ENCODE measurements around the gene NR4A1.

The NR4A1 gene

DNA sequence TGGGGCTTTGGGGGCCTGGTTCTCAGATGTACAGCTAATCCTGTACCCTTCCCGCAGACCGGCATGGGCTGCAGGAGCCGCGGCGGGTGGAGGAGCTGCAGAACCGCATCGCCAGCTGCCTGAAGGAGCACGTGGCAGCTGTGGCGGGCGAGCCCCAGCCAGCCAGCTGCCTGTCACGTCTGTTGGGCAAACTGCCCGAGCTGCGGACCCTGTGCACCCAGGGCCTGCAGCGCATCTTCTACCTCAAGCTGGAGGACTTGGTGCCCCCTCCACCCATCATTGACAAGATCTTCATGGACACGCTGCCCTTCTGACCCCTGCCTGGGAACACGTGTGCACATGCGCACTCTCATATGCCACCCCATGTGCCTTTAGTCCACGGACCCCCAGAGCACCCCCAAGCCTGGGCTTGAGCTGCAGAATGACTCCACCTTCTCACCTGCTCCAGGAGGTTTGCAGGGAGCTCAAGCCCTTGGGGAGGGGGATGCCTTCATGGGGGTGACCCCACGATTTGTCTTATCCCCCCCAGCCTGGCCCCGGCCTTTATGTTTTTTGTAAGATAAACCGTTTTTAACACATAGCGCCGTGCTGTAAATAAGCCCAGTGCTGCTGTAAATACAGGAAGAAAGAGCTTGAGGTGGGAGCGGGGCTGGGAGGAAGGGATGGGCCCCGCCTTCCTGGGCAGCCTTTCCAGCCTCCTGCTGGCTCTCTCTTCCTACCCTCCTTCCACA is 7.6 kb downstream of the NR4A1 start:
- DNase-seq (ENCODE audit: low read depth), result no peak

DNA sequence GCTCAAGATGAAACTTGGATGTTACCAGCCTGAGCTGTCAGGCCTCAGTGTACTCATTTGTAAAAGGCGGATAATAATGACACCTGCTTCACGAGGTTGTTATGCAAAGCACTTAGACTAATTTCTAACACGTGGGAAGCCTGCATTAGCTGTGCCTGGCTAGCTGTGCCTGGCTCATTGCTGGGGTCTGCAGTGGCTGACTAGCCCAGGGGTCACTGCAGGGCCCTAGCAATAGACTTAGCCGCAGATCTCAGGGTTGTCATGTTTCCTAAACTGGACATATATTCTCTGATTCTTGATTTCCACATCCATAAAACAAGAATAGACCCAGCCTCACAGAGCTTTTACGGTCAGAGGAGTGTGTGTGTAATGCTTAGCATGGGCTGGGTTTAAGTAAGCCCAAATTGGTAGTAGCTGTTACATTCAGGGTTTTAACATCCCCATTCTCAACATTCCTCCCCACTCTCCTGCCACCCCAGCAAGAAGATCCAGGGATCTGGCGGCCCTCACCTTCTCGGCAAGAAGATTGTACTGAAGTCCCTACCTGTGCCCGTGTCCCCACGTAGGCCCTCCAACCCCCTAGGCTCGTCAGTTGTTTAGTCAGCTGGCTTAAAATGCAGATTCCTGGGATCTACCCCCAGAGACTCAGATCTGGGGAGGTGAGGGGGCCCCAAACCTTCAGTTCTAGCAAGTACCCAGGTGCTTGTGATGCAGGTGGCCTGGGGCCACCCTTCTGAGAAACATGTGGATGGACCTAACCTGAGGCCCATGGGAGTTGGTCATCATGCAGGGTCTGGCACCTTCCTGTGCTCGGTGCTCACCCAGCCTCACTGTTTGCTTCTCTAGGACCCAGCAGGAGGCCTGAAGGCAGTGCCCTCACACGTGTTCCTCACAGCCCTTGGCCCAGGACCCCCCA is 8.6 kb downstream of the NR4A1 start:
- DNase-seq (ENCODE audit: low read depth), result peak; percentile 49

DNA sequence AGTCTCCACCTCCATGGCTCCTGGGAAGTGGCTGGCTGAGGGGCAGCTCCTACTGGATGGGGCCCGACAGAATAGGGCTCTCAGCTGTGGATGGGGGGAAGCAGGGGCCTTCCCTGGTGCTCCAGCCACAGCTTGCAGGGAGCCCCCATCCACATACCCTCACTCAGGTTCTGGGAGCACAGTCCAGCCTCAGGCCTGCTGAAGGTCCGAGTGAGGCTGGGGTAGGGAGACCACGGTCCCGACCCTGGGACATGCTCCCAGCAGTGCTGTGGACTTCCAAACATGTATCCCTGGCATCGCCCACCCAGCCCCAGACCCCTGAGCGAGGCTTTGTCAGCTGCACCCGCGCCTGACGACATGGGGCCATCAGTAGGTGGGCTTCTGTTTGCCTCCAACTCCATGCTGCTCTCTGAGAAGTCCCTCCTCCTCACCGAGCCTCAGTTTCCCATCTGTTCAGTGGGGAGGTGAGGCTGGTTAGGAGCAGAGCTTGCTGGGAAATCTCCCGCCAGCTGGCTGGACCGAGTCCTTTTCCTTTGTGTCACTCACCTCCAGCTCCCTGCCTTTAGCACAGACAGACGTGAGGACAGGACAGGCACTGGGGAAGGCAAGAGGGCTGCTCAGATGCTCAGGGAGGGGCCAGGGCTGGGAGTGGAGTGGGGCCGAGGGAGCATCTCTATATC is 9.4 kb downstream of the NR4A1 start:
- peak; percentile 42 for DNase-seq (ENCODE audit: low read depth)

DNA sequence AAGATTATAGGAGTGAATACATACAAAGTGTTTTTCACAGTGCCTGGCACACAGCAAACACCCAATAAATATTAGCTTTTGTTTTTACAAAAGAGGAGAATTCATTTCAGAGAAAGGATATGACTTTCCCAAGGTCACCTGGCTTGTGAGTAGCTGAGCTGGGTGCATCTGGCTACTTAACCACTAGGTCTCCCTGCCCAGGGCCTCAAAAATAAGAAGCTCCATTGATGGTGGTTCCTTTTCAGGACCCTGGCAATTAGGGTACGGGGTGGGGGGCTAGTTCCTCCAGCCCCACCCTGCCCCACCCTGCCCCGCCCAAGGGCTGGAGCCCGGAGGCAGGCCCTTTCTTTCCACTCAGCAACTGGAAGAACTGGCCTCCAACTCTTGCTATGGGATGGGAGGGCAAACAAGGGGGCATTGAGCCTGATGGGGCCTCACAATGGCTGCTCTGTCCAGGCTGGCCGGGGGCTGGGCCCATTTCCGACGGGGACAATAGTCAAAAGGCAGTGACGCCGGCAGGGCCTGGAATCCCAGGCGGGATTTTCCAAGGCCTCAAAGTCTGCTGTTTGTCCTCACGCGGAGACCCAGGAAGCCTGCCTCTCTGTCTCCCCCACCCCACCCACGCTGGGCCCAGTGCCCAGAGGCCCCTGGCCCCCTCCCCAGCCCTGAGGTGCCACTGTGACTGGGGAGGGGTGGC is 10.4 kb downstream of the NR4A1 start:
- no peak for DNase-seq (ENCODE audit: low read depth)

DNA sequence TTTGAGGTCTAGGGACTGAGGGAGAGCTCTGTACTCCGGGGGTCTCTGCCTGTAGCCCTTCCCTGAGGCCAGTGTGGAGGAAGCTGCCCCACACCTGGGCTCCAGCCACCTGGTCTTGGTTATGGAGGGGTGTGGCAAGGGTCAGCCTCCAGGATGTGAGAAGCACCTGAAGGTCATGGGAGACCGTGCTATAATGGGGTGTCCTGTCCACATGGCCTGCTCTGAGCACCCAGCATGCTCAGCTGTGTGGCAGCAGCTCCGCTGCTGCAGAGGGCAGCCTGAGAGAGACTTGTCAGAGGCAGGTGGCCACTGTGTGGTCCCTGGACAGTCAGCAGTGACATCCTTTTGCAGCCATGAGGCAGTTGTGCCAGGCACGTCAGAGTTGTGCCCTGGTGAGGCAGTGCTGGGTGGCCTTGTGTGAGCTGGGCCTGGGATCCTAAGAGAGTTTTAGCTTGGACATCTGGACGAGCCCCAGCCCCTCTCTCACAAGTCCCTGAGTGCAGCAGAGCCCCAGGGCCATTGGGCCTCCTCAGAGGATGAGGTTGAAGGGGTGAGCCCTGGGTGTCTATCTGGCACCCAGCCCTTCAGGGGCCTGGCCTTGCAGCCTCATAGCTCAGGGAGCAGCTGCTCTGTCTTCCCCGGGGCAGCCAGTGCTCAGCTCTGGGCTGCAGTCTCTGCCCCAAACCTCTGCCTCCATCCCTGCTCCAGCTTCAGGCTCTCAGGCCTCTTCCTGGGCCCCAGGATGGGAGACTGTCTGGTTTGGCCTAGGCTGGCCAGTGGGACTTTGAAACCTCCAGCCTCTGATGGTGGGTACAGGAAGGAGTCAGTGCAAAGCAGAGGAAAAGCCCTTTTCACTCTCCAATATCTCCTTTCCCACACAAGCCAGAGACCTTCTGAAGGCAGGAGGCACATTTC is 11.2 kb downstream of the NR4A1 start:
- no peak for DNase-seq (ENCODE audit: low read depth)

DNA sequence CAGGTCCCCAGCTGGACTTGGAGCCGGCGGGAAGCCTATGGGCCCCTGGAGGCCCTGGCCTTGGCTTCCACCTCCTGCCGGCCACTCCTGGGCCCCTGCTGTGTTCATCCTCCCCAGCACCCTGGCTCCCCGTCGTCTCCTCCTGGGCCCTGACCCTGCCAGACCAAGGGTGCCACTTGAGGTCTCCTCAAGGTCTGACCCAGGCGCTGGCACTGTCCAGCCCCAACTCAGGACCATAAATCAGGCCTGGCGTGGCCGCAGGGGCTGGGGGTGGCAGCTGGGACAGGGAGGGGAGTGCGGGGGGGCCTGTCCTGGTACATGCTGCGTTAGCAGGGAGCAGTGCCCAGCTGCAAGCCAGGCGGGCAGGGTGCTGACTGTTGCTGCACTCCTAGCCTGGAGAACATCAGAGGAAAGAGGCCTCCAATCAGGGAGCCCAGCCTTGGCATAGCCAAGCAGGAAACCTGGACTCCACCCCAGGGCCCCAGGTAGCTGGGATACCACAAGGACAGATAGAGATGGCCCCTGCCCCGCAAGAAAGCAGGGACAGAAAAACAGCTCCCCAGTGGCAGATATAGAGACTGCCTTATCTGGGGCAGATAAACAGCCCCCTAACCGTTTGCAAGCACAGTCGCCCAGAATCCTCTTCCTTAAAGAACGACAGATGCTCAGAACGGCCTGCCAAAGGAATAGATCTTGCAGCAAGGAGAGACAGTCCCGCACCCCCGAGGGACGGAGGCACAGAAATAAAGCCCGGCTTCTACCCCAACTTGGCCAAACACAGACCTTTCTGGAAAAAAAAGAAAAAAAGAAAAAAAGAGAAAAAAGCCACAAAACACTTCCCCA is 12.1 kb downstream of the NR4A1 start:
- DNase-seq (ENCODE audit: low read depth), result no peak

DNA sequence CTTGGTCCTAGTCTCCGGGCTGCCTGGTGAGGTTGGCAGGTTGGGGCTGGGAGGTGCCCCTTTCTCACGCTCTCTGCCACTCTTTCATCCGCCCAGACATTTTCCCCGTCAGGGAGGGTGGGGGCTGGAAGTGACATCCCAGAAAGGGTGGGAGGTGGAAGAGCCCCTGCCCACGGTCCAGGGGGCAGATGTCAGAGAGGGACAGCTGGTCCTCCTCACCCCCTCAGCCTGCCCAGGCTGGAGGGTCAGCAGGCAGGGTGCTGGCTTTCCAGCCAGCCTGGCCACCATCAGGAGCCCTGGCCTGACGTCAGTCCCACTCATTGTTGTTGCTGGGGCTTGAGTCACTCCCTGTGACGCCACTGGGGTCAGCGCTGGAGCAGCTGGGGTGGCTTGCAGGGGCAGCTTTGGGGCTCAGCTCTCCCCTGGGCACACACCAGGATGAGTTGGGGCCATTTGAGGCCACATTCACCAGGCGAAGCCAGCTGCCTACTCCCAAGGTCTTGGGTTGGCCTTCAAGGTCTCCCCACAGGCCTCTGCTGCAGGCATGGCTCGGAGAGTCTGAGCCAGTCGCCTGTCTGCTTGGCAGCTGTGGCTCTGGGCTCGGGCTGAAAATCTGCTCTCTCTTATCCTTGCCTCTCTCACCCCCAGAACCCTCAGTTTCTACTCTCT is 12.9 kb downstream of the NR4A1 start:
- DNase-seq (ENCODE audit: low read depth), result no peak

DNA sequence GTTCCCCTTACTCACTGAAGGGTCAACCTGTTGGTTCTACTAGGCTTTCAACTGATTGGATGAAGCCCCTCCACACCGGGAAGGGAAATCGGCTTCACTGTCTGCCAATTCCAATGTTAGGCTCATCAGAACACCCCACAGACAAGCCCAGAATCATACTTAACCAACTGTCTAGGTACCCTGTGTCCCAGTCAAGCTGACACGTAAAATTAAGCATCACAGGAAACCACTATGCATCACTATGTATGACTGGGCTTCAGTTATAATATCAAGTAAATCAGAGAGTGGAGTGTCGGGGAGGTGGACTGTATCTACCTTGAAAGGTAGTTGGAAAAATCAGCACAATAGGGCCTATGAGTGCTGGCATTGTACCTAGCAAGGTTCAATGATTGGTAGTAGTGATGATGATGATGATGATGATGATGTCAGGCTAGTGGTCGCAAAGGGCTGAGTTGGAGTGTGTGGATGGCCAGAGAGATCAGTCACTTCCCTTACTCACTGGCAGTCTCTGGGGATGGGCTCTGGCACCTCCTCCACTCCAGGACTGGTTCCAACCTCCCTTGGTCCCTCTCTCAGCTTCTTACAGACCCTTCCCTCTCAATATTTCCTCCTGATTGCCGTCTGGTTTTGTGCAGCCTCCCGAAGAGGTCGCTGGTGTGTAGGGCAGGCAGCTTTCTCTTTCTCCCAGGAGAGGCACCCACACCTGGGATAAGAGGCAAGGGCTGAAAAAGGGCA is 15.3 kb downstream of the NR4A1 start:
- no peak for DNase-seq (ENCODE audit: low read depth)

DNA sequence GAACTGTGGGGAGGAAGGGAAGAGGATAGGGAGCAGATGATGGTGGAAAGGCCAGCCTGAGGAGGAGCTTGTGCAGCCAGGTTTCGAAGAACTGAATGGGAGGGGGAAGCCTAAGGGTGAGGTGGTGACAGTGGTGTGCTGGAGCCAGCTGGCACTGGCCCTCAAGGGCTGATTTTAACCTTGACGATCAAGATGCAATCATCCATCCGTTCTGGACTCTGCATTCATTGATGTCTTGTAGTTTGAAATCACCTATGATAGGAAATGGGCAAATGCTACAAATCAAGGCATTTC is 15.8 kb downstream of the NR4A1 start:
- no peak for DNase-seq (ENCODE audit: low read depth)

DNA sequence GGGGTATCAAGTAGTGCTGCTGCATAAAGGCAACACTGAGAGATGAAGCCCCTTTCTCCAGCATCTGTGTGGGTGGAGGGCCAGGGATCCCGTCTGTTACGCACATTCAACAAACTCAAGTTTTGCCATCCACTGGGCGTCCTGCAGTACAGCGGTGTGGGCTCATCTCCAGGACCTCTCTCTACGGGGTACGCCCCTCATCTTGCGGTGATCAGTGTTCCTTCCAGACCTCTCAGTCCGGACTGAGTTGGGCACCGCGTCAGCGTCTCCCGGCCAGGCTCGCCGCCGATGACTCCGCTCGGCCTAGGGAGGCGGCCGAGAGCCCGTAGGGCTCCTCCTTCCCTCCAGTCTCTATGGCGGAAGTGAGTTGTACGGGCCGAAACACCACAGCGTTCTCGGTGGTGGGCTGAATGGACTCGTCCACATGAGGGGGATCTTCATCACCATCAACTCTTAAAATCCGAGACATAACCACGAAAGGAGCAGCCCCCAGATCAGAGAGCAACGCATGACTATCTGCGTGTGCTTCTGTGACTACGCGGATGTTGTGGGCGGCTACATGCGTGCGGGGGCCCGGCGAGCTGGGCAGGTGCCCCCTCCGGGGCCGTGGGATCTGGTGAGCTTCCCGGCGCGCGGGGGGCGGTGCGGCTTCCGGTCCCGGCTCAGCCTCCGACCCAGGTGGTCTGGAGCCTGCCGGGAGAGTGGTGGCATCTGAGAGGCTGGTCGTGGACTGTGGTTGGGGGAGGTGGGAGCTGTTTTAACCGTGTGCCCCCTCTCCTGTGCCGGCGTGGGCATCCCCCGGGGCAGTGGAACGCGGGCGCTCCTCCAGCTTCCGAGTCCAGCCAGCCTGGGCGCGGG is 18.3 kb downstream of the NR4A1 start, which contains the start of gene ATG101:
Gene ATG101 (plus strand): TSS at position 652 of the 858 bp plus-strand sequence. CDS start 3,673 bp downstream, outside the sequence.
- DNase-seq (ENCODE audit: low read depth), result peak; percentile 67

DNA sequence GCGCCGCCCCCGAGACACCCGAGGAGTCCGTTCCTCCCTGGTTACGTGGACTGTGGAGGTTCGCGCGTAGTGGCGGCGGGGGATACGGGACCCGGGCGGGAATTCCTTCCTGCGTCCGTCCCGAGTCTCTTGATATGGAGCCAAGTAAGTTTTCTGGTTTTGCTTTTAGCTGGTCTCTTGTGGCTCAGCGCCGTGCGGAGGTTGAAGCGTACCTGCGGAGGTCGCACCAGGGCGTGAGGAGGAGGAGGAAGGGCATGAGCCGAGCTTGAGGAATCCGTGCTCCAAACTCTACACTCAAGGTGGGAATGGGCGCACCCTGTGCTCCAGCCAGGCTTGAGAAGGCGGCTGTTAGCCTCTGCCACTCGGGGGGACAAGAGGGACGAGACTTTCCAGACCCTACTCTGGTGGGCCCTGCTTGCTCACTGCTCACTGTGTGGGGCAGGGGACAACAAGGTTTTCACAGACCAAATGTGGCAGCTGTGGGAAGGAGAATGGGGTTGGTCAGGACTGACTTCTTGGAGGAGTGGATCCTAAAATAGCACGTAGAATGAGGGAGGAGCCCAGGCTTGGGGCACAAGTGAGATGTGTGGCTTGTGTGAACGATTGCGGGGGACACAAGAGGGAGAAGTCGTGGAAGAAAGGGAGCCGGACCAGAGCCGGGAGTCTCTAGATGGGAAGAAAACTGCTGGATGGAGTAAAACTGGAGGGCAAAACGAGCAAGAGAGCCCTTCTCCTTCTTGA is 19.1 kb downstream of the NR4A1 start:
- no peak for DNase-seq (ENCODE audit: low read depth)

DNA sequence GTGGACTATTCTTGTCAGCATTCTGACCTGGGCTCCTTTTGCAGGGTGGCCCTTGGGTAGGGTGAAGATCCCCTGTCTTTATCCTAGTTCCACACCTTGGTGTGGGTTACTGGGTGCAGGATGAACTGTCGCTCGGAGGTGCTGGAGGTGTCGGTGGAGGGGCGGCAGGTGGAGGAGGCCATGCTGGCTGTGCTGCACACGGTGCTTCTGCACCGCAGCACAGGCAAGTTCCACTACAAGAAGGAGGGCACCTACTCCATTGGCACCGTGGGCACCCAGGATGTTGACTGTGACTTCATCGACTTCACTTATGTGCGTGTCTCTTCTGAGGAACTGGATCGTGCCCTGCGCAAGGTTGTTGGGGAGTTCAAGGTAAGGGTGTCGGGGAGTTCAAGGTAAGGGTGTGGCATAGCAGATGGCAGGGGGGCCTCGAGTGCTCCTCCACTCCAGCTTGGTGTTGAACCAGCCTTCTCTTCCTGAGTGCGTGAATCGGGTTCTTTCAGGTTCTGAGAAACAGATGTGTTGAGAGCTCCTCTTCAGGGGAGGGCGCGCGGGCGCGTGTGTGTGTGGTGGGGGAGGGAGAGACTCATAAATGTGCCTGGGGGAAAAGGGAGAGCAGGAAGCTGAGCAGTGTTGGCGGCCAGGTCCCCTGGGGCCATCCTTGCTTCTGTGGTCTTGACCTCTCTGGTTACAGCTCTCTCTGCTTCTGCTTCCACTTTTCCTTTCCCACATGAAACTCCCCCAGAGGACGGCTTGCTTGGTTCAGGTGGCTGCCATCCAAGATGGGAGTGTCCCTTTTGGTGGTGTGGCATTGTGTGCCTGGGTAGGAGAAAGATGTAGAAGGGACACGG is 22.5 kb downstream of the NR4A1 start:
- DNase-seq (ENCODE audit: low read depth), result no peak

DNA sequence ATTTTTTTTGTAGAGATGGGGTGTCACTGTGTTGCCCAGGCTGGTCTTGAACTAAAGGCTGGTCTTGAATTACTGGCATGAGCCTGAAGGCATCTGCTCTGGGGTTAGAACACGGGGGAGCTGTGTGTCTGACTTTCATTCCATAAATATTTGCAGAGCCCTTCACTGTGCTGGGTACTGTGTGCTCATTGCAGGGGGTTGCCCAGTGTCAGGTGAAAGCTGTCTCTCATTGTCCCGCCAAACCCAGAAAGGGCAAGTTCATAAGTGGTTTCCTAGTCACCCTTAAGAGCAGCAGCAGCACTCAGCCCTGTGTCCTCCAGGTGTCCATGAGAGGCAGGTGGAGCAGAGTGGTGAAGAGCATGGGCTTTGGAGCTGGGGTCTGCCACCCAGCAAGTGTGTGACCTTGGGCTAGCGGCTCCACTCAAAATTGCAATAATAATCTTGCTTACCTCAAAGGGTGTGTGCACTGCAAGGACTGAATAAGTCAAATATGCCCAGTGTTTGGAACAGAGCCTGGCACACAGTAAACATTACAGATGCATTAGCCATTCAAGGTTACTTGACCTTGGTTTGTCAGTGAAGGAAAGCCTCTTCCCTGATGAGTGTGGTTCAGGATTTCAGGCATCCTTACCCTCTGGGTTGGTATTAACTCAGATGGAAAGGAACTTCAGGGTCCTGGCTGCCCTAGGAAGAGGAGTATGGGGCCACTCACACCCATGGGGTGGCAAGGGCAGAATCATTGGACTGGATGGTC is 23.9 kb downstream of the NR4A1 start:
- no peak for DNase-seq (ENCODE audit: low read depth)

DNA sequence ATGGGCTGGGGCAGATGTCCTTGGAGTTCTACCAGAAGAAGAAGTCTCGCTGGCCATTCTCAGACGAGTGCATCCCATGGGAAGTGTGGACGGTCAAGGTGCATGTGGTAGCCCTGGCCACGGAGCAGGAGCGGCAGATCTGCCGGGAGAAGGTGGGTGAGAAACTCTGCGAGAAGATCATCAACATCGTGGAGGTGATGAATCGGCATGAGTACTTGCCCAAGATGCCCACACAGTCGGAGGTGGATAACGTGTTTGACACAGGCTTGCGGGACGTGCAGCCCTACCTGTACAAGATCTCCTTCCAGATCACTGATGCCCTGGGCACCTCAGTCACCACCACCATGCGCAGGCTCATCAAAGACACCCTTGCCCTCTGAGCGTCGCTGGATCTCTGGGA is 25.6 kb downstream of the NR4A1 start:
- no peak for DNase-seq (ENCODE audit: low read depth)

DNA sequence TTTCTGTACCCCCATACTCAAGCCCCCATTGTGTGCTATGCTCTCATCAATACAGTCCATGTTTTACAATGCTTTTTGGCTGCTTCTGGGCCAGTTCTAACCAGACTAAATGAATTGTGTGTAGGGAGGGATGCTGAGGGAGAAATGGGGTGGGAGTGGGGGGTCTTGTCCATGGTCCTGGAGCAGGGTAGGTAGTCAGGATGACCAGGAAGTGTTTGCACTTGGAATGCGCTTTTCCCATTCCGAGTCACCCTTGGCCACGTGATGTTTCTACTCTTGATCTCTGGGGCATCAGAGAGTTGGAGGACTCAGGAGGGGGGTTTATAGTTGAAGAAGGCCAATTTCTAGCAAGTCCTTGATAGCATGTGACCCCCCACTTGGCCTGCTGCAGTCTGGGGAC is 27.0 kb downstream of the NR4A1 start:
- no peak for DNase-seq (ENCODE audit: low read depth)

Measured in stimulated activated CD8-positive, alpha-beta memory T cell treated with anti-CD3 and anti-CD28 coated beads, Interleukin-15, amount 100 ng/mL, for 1 hour (primary cell).